ENCODE data around the gene ATR.
"Not testable (repeated sequence)": the region's sequence is repeated elsewhere in the genome, so short reads cannot be mapped to it uniquely, and the experiment has no call there.

The ATR gene

GRCh38 chr3:142608631-142609030 lies 30.1 kb upstream of the ATR start:
- Histone ChIP-seq H3K9ac (ENCODE audit: low read length) (no peak overlapping the region), H3K27me3 (ENCODE audit: control insufficient read depth, insufficient read depth, low read length) (no peaks in the 10 kb centered on the region), H3K4me3 (ENCODE audit: low read length) (no peak overlapping the region), H3K9me3 (ENCODE audit: control insufficient read depth, low read length) (no peaks in the 10 kb centered on the region), H3K4me1 (ENCODE audit: control insufficient read depth, insufficient read depth, low read length) (peaks cover 23% of the 10 kb centered on the region), H3K36me3 (ENCODE audit: control insufficient read depth, insufficient read depth, low read length) (no peaks in the 10 kb centered on the region)

GRCh38 chr3:142604940-142605339 lies 26.4 kb upstream of the ATR start:
- H3K36me3 ChIP-seq (ENCODE audit: control insufficient read depth, insufficient read depth, low read length), result no peaks in the 10 kb centered on the region
- peaks cover 20% of the 10 kb centered on the region for H3K4me1 ChIP-seq (ENCODE audit: control insufficient read depth, insufficient read depth, low read length)
- H3K4me3 ChIP-seq (ENCODE audit: low read length), result no peak overlapping the region
- H3K27me3 ChIP-seq (ENCODE audit: control insufficient read depth, insufficient read depth, low read length), result no peaks in the 10 kb centered on the region
- H3K9ac ChIP-seq (ENCODE audit: low read length), result no peak overlapping the region
- no peaks in the 10 kb centered on the region for H3K9me3 ChIP-seq (ENCODE audit: control insufficient read depth, low read length)

- not testable (repeated sequence) for H3K9ac ChIP-seq (ENCODE audit: low read length); H3K9me3 ChIP-seq (ENCODE audit: control insufficient read depth, low read length)
Observed at GRCh38 chr3:142603386-142603705, 24.8 kb upstream of the ATR start.

GRCh38 chr3:142602619-142603385 lies 24.3 kb upstream of the ATR start:
- H3K4me1 ChIP-seq (ENCODE audit: control insufficient read depth, insufficient read depth, low read length), result peaks cover 25% of the 10 kb centered on the region
- H3K36me3 ChIP-seq (ENCODE audit: control insufficient read depth, insufficient read depth, low read length), result no peaks in the 10 kb centered on the region
- H3K9me3 ChIP-seq (ENCODE audit: control insufficient read depth, low read length), result no peaks in the 10 kb centered on the region
- H3K4me3 ChIP-seq (ENCODE audit: low read length), result no peak overlapping the region
- no peaks in the 10 kb centered on the region for H3K27me3 ChIP-seq (ENCODE audit: control insufficient read depth, insufficient read depth, low read length)
- H3K9ac ChIP-seq (ENCODE audit: low read length), result no peak overlapping the region

More at GRCh38 chr3:142603386-142603705, 24.8 kb upstream of the ATR start:
- H3K4me3 ChIP-seq (ENCODE audit: low read length); H3K27me3 ChIP-seq (ENCODE audit: control insufficient read depth, insufficient read depth, low read length); H3K36me3 ChIP-seq (ENCODE audit: control insufficient read depth, insufficient read depth, low read length): not testable (repeated sequence)
- peaks cover 22% of the 10 kb centered on the region for H3K4me1 ChIP-seq (ENCODE audit: control insufficient read depth, insufficient read depth, low read length)

- H3K4me3 ChIP-seq (ENCODE audit: low read length), result no peak overlapping the region
- H3K9ac ChIP-seq (ENCODE audit: low read length), result no peak overlapping the region
- no peaks in the 10 kb centered on the region for H3K9me3 ChIP-seq (ENCODE audit: control insufficient read depth, low read length)
- H3K27me3 ChIP-seq (ENCODE audit: control insufficient read depth, insufficient read depth, low read length), result no peaks in the 10 kb centered on the region
- H3K4me1 ChIP-seq (ENCODE audit: control insufficient read depth, insufficient read depth, low read length), result peaks cover 25% of the 10 kb centered on the region
- H3K36me3 ChIP-seq (ENCODE audit: control insufficient read depth, insufficient read depth, low read length), result no peaks in the 10 kb centered on the region
Observed at GRCh38 chr3:142601713-142602112, 23.2 kb upstream of the ATR start.

- no peaks in the 10 kb centered on the region for H3K9me3 ChIP-seq (ENCODE audit: control insufficient read depth, low read length)
- H3K4me3 ChIP-seq (ENCODE audit: low read length), result peak overlapping the region; percentile 90
- H3K36me3 ChIP-seq (ENCODE audit: control insufficient read depth, insufficient read depth, low read length), result no peaks in the 10 kb centered on the region
- peaks cover 12% of the 10 kb centered on the region for H3K4me1 ChIP-seq (ENCODE audit: control insufficient read depth, insufficient read depth, low read length)
- H3K9ac ChIP-seq (ENCODE audit: low read length), result peak overlapping the region; percentile 65
- no peaks in the 10 kb centered on the region for H3K27me3 ChIP-seq (ENCODE audit: control insufficient read depth, insufficient read depth, low read length)
Observed at GRCh38 chr3:142597906-142598305, 19.4 kb upstream of the ATR start.

- Histone ChIP-seq H3K9me3 (ENCODE audit: control insufficient read depth, low read length) (no peaks in the 10 kb centered on the region), H3K36me3 (ENCODE audit: control insufficient read depth, insufficient read depth, low read length) (no peaks in the 10 kb centered on the region), H3K4me3 (ENCODE audit: low read length) (peak overlapping the region; percentile 90), H3K4me1 (ENCODE audit: control insufficient read depth, insufficient read depth, low read length) (peaks cover 5% of the 10 kb centered on the region), H3K27me3 (ENCODE audit: control insufficient read depth, insufficient read depth, low read length) (no peaks in the 10 kb centered on the region), H3K9ac (ENCODE audit: low read length) (peak overlapping the region; percentile 65)
Observed at GRCh38 chr3:142596726-142597088, 18.2 kb upstream of the ATR start.

- Histone ChIP-seq H3K9me3 (ENCODE audit: control insufficient read depth, low read length) (no peaks in the 10 kb centered on the region), H3K9ac (ENCODE audit: low read length) (peak within 1 kb of the TSS; percentile 65), H3K4me1 (ENCODE audit: control insufficient read depth, insufficient read depth, low read length) (peaks cover 5% of the 10 kb centered on the region), H3K36me3 (ENCODE audit: control insufficient read depth, insufficient read depth, low read length) (no peaks in the 10 kb centered on the region), H3K27me3 (ENCODE audit: control insufficient read depth, insufficient read depth, low read length) (no peaks in the 10 kb centered on the region), H3K4me3 (ENCODE audit: low read length) (peak within 1 kb of the TSS; percentile 90)
Observed at GRCh38 chr3:142595951-142596725, 17.6 kb upstream of the ATR start, which contains the start of gene PLS1. Gene PLS1, plus strand, starts transcription at chr3:142596393. Its CDS starts 67,845 bp downstream, at chr3:142664238.

- Histone ChIP-seq H3K9ac (ENCODE audit: low read length) (peak overlapping the region; percentile 65), H3K4me1 (ENCODE audit: control insufficient read depth, insufficient read depth, low read length) (peaks cover 5% of the 10 kb centered on the region), H3K9me3 (ENCODE audit: control insufficient read depth, low read length) (no peaks in the 10 kb centered on the region), H3K27me3 (ENCODE audit: control insufficient read depth, insufficient read depth, low read length) (no peaks in the 10 kb centered on the region), H3K4me3 (ENCODE audit: low read length) (peak overlapping the region; percentile 90), H3K36me3 (ENCODE audit: control insufficient read depth, insufficient read depth, low read length) (no peaks in the 10 kb centered on the region)
Observed at GRCh38 chr3:142595581-142595950, 17.0 kb upstream of the ATR start.

GRCh38 chr3:142595141-142595540 lies 16.6 kb upstream of the ATR start:
- Histone ChIP-seq H3K4me1 (ENCODE audit: control insufficient read depth, insufficient read depth, low read length) (peaks cover 5% of the 10 kb centered on the region), H3K27me3 (ENCODE audit: control insufficient read depth, insufficient read depth, low read length) (no peaks in the 10 kb centered on the region), H3K9ac (ENCODE audit: low read length) (peak overlapping the region; percentile 65), H3K36me3 (ENCODE audit: control insufficient read depth, insufficient read depth, low read length) (no peaks in the 10 kb centered on the region), H3K9me3 (ENCODE audit: control insufficient read depth, low read length) (no peaks in the 10 kb centered on the region), H3K4me3 (ENCODE audit: low read length) (peak overlapping the region; percentile 90)

- not testable (repeated sequence) for H3K4me1 ChIP-seq (ENCODE audit: control insufficient read depth, insufficient read depth, low read length); H3K9me3 ChIP-seq (ENCODE audit: control insufficient read depth, low read length); H3K27me3 ChIP-seq (ENCODE audit: control insufficient read depth, insufficient read depth, low read length); H3K36me3 ChIP-seq (ENCODE audit: control insufficient read depth, insufficient read depth, low read length); H3K4me3 ChIP-seq (ENCODE audit: low read length); H3K9ac ChIP-seq (ENCODE audit: low read length)
Observed at GRCh38 chr3:142592268-142592667, 13.7 kb upstream of the ATR start.

- Histone ChIP-seq H3K36me3 (ENCODE audit: control insufficient read depth, insufficient read depth, low read length) (no peaks in the 10 kb centered on the region), H3K4me3 (ENCODE audit: low read length) (no peak overlapping the region), H3K4me1 (ENCODE audit: control insufficient read depth, insufficient read depth, low read length) (no peaks in the 10 kb centered on the region), H3K9ac (ENCODE audit: low read length) (no peak overlapping the region), H3K9me3 (ENCODE audit: control insufficient read depth, low read length) (no peaks in the 10 kb centered on the region), H3K27me3 (ENCODE audit: control insufficient read depth, insufficient read depth, low read length) (no peaks in the 10 kb centered on the region)
Observed at GRCh38 chr3:142588703-142589102, 10.2 kb upstream of the ATR start.

Measured in mucosa of stomach (tissue), 1 donor.